H9 (cell line): ENCODE measurements around the gene PLCB1. TPM values are rescaled to one million over a fixed set of nuclear protein-coding genes. Genes with fewer than 3 reads are reported as not detected.

Experiments used
- DNase-seq: peaks from one replicate; pipeline ENCODE4 v3.0.0-alpha.2; 2017
- H2AFZ ChIP-seq: one replicate; pipeline ENCODE4 v1.6.1; 2013; ENCODE audit warnings: mild to moderate bottlenecking, low read length, control low read depth, moderate library complexity
- H2AK5ac ChIP-seq: 2 replicates; pipeline ENCODE4 v1.6.1; 2013; ENCODE audit warnings: low read length, control low read depth, mixed read lengths; ENCODE audit not compliant: insufficient read length
- H2BK120ac ChIP-seq: one replicate; pipeline ENCODE4 v1.6.1; 2013; ENCODE audit warnings: low read depth, mild to moderate bottlenecking, low read length, control low read depth, inconsistent platforms; ENCODE audit not compliant: poor library complexity, severe bottlenecking
- H2BK12ac ChIP-seq: 2 replicates; pipeline ENCODE4 v1.6.1; 2013; ENCODE audit warnings: low read length, control low read depth, mixed read lengths, low read depth; ENCODE audit not compliant: insufficient read length
- H2BK15ac ChIP-seq: 2 replicates; pipeline ENCODE4 v1.6.1; 2013; ENCODE audit warnings: low read depth, low read length, control low read depth
- H2BK20ac ChIP-seq: one replicate; pipeline ENCODE4 v1.6.1; 2013; ENCODE audit warnings: low read depth, mild to moderate bottlenecking, low read length, control low read depth, inconsistent platforms; ENCODE audit not compliant: poor library complexity, severe bottlenecking
- H2BK5ac ChIP-seq: 2 replicates; pipeline ENCODE4 v1.6.1; 2013; ENCODE audit warnings: low read length, control low read depth, mixed read lengths; ENCODE audit not compliant: insufficient read length
- H3K14ac ChIP-seq: 2 replicates; pipeline ENCODE4 v1.6.1; 2013; ENCODE audit warnings: low read length, control low read depth; ENCODE audit not compliant: insufficient read depth
- H3K18ac ChIP-seq: 2 replicates; pipeline ENCODE4 v1.6.1; 2013; ENCODE audit warnings: low read depth, mild to moderate bottlenecking, mixed read lengths, low read length, control low read depth; ENCODE audit not compliant: insufficient read length
- H3K23ac ChIP-seq: 2 replicates; pipeline ENCODE4 v1.6.1; 2013; ENCODE audit warnings: low read length, control low read depth, mixed read lengths, low read depth; ENCODE audit not compliant: insufficient read length
- H3K23me2 ChIP-seq: 2 replicates; pipeline ENCODE4 v1.6.1; 2013; ENCODE audit warnings: low read depth, mild to moderate bottlenecking, mixed read lengths, low read length, control low read depth; ENCODE audit not compliant: insufficient read length, poor library complexity, severe bottlenecking
- H3K27ac ChIP-seq: 2 replicates; pipeline ENCODE4 v1.5.1; 2013; ENCODE audit warnings: low read length, control low read depth, mixed read lengths, low read depth; ENCODE audit not compliant: insufficient read length
- H3K27me3 ChIP-seq: 2 replicates; pipeline ENCODE4 v1.6.1; 2013; ENCODE audit warnings: low read length, control low read depth, inconsistent platforms; ENCODE audit not compliant: insufficient read depth
- H3K4ac ChIP-seq: 2 replicates; pipeline ENCODE4 v1.6.1; 2013; ENCODE audit warnings: low read depth, mild to moderate bottlenecking, control low read depth, inconsistent platforms, low read length, moderate library complexity
- H3K4me1 ChIP-seq: 2 replicates; pipeline ENCODE4 v1.6.1; 2013; ENCODE audit warnings: low read length, control low read depth, inconsistent platforms; ENCODE audit not compliant: insufficient read depth
- H3K4me2 ChIP-seq: 2 replicates; pipeline ENCODE4 v1.6.1; 2013; ENCODE audit warnings: low read length, control low read depth, mixed read lengths; ENCODE audit not compliant: insufficient read length, insufficient read depth
- H3K56ac ChIP-seq: 2 replicates; pipeline ENCODE4 v1.6.1; 2013; ENCODE audit warnings: low read depth, mild to moderate bottlenecking, mixed read lengths, low read length, control low read depth; ENCODE audit not compliant: insufficient read length
- H3K79me1 ChIP-seq: 2 replicates; pipeline ENCODE4 v1.6.1; 2013; ENCODE audit warnings: low read depth, mild to moderate bottlenecking, moderate library complexity, low read length, control low read depth, inconsistent platforms; ENCODE audit not compliant: insufficient read depth, poor library complexity, severe bottlenecking
- H3K79me2 ChIP-seq: 2 replicates; pipeline ENCODE4 v1.6.1; 2013; ENCODE audit warnings: low read length, control low read depth, inconsistent platforms; ENCODE audit not compliant: insufficient read depth
- H3K9ac ChIP-seq: 2 replicates; pipeline ENCODE4 v1.6.1; 2013; ENCODE audit warnings: low read length, control low read depth, mixed read lengths; ENCODE audit not compliant: insufficient read length; ENCODE audit errors: extremely low read depth
- H3K9me3 ChIP-seq: one replicate; pipeline ENCODE4 v1.6.1; 2013; ENCODE audit warnings: low read depth, low read length, inconsistent platforms; ENCODE audit not compliant: control insufficient read depth
- H3T11ph ChIP-seq: one replicate; pipeline ENCODE4 v1.6.1; 2013; ENCODE audit warnings: mild to moderate bottlenecking, low read length, control low read depth, inconsistent platforms
- H4K20me1 ChIP-seq: one replicate; pipeline ENCODE4 v1.6.1; 2013; ENCODE audit not compliant: control insufficient read depth, insufficient read length, insufficient read depth
- H4K5ac ChIP-seq: 2 replicates; pipeline ENCODE4 v1.6.1; 2013; ENCODE audit warnings: low read depth, mild to moderate bottlenecking, mixed read lengths, low read length, control low read depth; ENCODE audit not compliant: insufficient read length
- H4K8ac ChIP-seq: replicated peaks from 2 replicates; pipeline ENCODE4 v1.6.1; 2013; ENCODE audit warnings: low read length, control low read depth, mixed read lengths, low read depth; ENCODE audit not compliant: insufficient read length
- H4K91ac ChIP-seq: 2 replicates; pipeline ENCODE4 v1.6.1; 2013; ENCODE audit warnings: low read depth, mild to moderate bottlenecking, moderate library complexity, mixed read lengths, low read length, control low read depth; ENCODE audit not compliant: insufficient read length
- H3K27ac Mint-ChIP-seq, 3 experiments: 2 replicates in 2 of 3; 3 replicates in 1 of 3; pipeline ENCODE4 v1.8.0; 2020 to 2021; ENCODE audit warnings: mixed read lengths in 3 of 3, mild to moderate bottlenecking in 1 of 3, moderate library complexity in 1 of 3
- H3K27me3 Mint-ChIP-seq: 2 replicates; pipeline ENCODE4 v1.8.0; 2021; ENCODE audit warnings: low read depth, mild to moderate bottlenecking, moderate library complexity, mixed read lengths
- H3K36me3 Mint-ChIP-seq, 3 experiments: 2 replicates in 2 of 3; 3 replicates in 1 of 3; pipeline ENCODE4 v1.8.0; 2020 to 2021; ENCODE audit warnings: low read depth in 3 of 3, mixed read lengths in 3 of 3; ENCODE audit not compliant: insufficient read depth in 1 of 3
- H3K4me1 Mint-ChIP-seq, 2 experiments: 2 replicates each; pipeline ENCODE4 v1.8.0; 2020; ENCODE audit warnings: mixed read lengths in 2 of 2
- H3K4me3 Mint-ChIP-seq, 2 experiments: 2 replicates in 1 of 2; 3 replicates in 1 of 2; pipeline ENCODE4 v1.8.0; 2020 to 2021; ENCODE audit warnings: mild to moderate bottlenecking in 2 of 2, mixed read lengths in 2 of 2, moderate library complexity in 1 of 2
- H3K9me3 Mint-ChIP-seq, 2 experiments: 2 replicates in 1 of 2; 3 replicates in 1 of 2; pipeline ENCODE4 v1.8.0; 2020; ENCODE audit warnings: mild to moderate bottlenecking in 2 of 2, mixed read lengths in 2 of 2, moderate library complexity in 1 of 2
- CTCF ChIP-seq: fragments of 200-600 bp; sonication (generic); conservative IDR thresholded peaks from 3 replicates; pipeline ENCODE4 v1.8.0; 2021; ENCODE audit warnings: antibody characterized with exemption, mild to moderate bottlenecking
- WGBS: extraction: QIAGEN DNeasy Blood & Tissue Kit; methylation state at CpG from one replicate; pipeline ENCODE4 v1.1.7; 2013; ENCODE audit warnings: missing lambda C conversion rate, low lambda C conversion rate, mixed read lengths; ENCODE audit not compliant: insufficient read length; ENCODE audit errors: extremely low coverage; 5-methylcytosine and 5-hydroxymethylcytosine counted together
- total RNA-seq: library from RNA; stranded (reverse); gene quantifications from 2 replicates; pipeline ENCODE4 v1.2.1, GENCODE V29; 2021

Gene PLCB1
- total RNA-seq, 1 experiment from 2014 or later, result 11.5 TPM

GRCh38 chr20:8764344-8764962 lies 632.4 kb downstream of the PLCB1 start:
- H3K4me2 ChIP-seq, result no peak overlapping the region
- no peak overlapping the region for H3K18ac ChIP-seq
- H2BK5ac ChIP-seq, result no peak overlapping the region
- H4K91ac ChIP-seq, result no peak overlapping the region
- no peak overlapping the region for H2BK15ac ChIP-seq
- no peaks in the 10 kb centered on the region for H3K79me2 ChIP-seq
- H3K4me1 Mint-ChIP-seq, result no peaks in the 10 kb centered on the region
- H3K23me2 ChIP-seq, result no peaks in the 10 kb centered on the region
- no peak overlapping the region for H2AK5ac ChIP-seq
- no peaks in the 10 kb centered on the region for H4K20me1 ChIP-seq
- no peak overlapping the region for H3K4me3 Mint-ChIP-seq
- no peaks in the 10 kb centered on the region for H3K4me1 ChIP-seq
- no peak overlapping the region for H2BK120ac ChIP-seq
- no peak overlapping the region for H3K4ac ChIP-seq
- H3K9ac ChIP-seq, result no peak overlapping the region
- no peak overlapping the region for H3K27ac Mint-ChIP-seq
- no peak overlapping the region for H2BK20ac ChIP-seq
- DNase-seq, result no peak
- no peak overlapping the region for H3T11ph ChIP-seq
- H3K23ac ChIP-seq, result no peak overlapping the region
- no peaks in the 10 kb centered on the region for H3K9me3 Mint-ChIP-seq
- no peak overlapping the region for H4K8ac ChIP-seq
- no peaks in the 10 kb centered on the region for H3K79me1 ChIP-seq
- H3K14ac ChIP-seq, result no peak overlapping the region
- H3K27ac ChIP-seq, result no peak overlapping the region
- no peak for TF ChIP-seq CTCF
- H2AFZ ChIP-seq, result no peak overlapping the region
- no peak overlapping the region for H4K5ac ChIP-seq
- no peaks in the 10 kb centered on the region for H3K27me3 Mint-ChIP-seq
- H3K9me3 ChIP-seq, result no peaks in the 10 kb centered on the region
- H3K56ac ChIP-seq, result no peak overlapping the region
- no peak overlapping the region for H2BK12ac ChIP-seq
- no peaks in the 10 kb centered on the region; a peak in 2 of 7 replicates for H3K36me3 Mint-ChIP-seq
- WGBS, result no CpG with 5 or more reads among the region's 4 CpGs
- H3K27me3 ChIP-seq, result no peaks in the 10 kb centered on the region
